ENCODE results near the gene EEF1A1.
A peak's percentile ranks its signal among the peaks of the same experiment; 100 is the strongest.

Gene EEF1A1

GRCh38 chr6:73516514-73517489 is 4.0 kb downstream of the EEF1A1 start:
- DNase-seq (ENCODE audit: low read depth), result no peak
- TF ChIP-seq, protein P1, sequence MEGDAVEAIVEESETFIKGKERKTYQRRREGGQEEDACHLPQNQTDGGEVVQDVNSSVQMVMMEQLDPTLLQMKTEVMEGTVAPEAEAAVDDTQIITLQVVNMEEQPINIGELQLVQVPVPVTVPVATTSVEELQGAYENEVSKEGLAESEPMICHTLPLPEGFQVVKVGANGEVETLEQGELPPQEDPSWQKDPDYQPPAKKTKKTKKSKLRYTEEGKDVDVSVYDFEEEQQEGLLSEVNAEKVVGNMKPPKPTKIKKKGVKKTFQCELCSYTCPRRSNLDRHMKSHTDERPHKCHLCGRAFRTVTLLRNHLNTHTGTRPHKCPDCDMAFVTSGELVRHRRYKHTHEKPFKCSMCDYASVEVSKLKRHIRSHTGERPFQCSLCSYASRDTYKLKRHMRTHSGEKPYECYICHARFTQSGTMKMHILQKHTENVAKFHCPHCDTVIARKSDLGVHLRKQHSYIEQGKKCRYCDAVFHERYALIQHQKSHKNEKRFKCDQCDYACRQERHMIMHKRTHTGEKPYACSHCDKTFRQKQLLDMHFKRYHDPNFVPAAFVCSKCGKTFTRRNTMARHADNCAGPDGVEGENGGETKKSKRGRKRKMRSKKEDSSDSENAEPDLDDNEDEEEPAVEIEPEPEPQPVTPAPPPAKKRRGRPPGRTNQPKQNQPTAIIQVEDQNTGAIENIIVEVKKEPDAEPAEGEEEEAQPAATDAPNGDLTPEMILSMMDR (IDR thresholded peaks at IDR 0.05; ENCODE audit: insufficient read depth, low read depth, low read length, missing control alignments), result no peak
- no peak overlapping the region for H3K4me3 ChIP-seq (ENCODE audit: low read length)

- H3K4me3 ChIP-seq (ENCODE audit: low read length), result no peak overlapping the region
- peak; percentile 29 for DNase-seq (ENCODE audit: low read depth)
- TF ChIP-seq, protein P1 (IDR thresholded peaks at IDR 0.05; ENCODE audit: insufficient read depth, low read depth, low read length, missing control alignments), result no peak
These were observed 5.6 kb downstream of the EEF1A1 start for GRCh38 chr6:73515204-73515655.

DNA sequence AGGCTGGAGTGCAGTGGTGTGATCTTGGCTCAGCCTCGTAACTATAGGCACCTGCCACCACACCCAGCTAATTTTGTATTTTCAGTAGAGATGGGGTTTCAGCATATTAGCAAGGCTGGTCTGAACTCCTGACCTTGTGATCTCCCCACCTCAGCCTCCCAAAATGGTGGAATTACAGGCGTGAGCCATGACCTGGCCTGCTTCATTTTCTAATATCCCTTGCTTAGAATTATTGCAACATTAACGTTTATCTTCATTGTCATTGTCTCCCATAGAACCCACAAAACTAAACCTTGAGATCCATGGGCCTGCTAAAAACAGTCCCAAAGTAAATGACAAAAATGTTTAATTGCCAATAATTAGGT is 6.1 kb downstream of the EEF1A1 start:
- TF ChIP-seq, protein P1 (IDR thresholded peaks at IDR 0.05; ENCODE audit: insufficient read depth, low read depth, low read length, missing control alignments), result no peak
- DNase-seq (ENCODE audit: low read depth), result no peak
- no peak overlapping the region for H3K4me3 ChIP-seq (ENCODE audit: low read length)

GRCh38 chr6:73513496-73513854 is 7.4 kb downstream of the EEF1A1 start:
- no peak overlapping the region for H3K4me3 ChIP-seq (ENCODE audit: low read length)
- TF ChIP-seq, protein P1 (IDR thresholded peaks at IDR 0.05; ENCODE audit: insufficient read depth, low read depth, low read length, missing control alignments), result no peak
- peak; percentile 29 for DNase-seq (ENCODE audit: low read depth)

DNA sequence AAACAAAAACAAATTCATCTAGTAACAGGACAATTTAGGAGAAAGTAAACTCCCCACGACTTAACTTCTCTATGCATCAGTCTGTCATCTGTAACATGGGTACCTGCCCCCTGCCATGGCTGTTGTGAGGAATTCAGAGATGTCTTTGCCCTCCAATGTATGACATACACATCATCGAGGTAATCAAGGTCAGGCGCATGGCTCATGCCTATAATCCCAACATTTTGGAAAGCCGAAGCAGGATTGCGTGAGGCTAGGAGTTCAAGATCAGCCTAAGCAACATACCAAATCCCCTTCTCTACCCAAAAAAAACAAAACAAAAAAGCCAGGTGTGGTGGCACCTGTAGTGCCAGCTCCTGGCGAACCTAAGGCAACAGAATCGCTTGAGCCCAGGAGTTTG is 9.0 kb downstream of the EEF1A1 start:
- H3K4me3 ChIP-seq (ENCODE audit: low read length), result no peak overlapping the region
- no peak for DNase-seq (ENCODE audit: low read depth)
- TF ChIP-seq, protein P1 (IDR thresholded peaks at IDR 0.05; ENCODE audit: insufficient read depth, low read depth, low read length, missing control alignments), result no peak

DNA sequence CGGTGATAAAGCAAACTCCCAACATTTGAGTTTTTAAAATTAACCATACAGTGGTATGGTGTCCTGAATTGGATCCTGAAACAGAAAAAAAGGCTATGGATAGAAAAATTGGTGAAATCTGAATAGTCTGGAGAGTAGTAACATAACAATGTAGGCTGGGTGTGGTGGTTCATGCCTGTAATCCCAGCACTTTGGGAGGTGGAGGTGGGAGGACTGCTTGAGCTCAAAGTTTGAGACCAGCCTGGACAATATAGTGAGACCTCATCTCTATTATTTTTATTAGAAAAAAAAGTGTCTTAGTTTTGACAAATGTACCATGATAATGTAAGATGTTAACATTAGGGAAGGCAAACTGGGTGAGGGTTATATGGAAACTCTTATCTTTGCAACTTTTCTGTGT is 11.0 kb downstream of the EEF1A1 start:
- DNase-seq (ENCODE audit: low read depth), result no peak
- no peak overlapping the region for H3K4me3 ChIP-seq (ENCODE audit: low read length)
- TF ChIP-seq, protein P1 (IDR thresholded peaks at IDR 0.05; ENCODE audit: insufficient read depth, low read depth, low read length, missing control alignments), result no peak

Measured in epithelial cell of esophagus (primary cell).